ENCODE measurements around the gene SNX5. TPM values are rescaled to one million over a fixed set of nuclear protein-coding genes. Genes with fewer than 3 reads are reported as not detected.

SNX5 gene
- total RNA-seq, 1 donor, result 114 TPM

DNA sequence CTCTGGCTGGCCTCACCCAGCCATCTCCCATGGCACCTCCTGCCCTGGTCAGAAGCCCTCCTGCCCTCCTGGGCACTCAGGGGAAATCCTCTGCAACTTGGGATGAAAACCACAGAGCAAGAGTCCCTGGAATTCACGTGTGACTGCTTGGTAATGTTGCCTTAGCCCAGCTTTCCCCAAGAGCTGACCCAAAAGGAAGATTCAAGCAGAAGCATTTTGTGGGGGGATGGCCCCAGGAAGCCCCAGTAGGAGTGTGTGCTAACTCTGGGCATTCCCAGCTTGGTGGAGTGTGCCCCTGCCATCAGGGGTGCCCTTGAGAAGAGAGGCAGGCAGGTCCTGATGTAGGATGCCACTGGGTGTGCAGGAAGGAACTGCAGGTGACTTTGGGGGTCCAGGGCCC lies 35.5 kb downstream of the SNX5 start:
- no peak for DNase-seq (ENCODE audit: low read depth)
- no peak overlapping the region for H3K4me3 ChIP-seq (ENCODE audit: low read depth, low read length)
- TF ChIP-seq, protein P1, sequence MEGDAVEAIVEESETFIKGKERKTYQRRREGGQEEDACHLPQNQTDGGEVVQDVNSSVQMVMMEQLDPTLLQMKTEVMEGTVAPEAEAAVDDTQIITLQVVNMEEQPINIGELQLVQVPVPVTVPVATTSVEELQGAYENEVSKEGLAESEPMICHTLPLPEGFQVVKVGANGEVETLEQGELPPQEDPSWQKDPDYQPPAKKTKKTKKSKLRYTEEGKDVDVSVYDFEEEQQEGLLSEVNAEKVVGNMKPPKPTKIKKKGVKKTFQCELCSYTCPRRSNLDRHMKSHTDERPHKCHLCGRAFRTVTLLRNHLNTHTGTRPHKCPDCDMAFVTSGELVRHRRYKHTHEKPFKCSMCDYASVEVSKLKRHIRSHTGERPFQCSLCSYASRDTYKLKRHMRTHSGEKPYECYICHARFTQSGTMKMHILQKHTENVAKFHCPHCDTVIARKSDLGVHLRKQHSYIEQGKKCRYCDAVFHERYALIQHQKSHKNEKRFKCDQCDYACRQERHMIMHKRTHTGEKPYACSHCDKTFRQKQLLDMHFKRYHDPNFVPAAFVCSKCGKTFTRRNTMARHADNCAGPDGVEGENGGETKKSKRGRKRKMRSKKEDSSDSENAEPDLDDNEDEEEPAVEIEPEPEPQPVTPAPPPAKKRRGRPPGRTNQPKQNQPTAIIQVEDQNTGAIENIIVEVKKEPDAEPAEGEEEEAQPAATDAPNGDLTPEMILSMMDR (IDR thresholded peaks at IDR 0.05; ENCODE audit: insufficient read depth, low read depth, low read length), result no peak

GRCh38 chr20:17932396-17932795 lies 36.2 kb downstream of the SNX5 start:
- H3K4me3 ChIP-seq (ENCODE audit: low read depth, low read length), result no peak overlapping the region
- TF ChIP-seq, protein P1 (IDR thresholded peaks at IDR 0.05; ENCODE audit: insufficient read depth, low read depth, low read length), result no peak

DNA sequence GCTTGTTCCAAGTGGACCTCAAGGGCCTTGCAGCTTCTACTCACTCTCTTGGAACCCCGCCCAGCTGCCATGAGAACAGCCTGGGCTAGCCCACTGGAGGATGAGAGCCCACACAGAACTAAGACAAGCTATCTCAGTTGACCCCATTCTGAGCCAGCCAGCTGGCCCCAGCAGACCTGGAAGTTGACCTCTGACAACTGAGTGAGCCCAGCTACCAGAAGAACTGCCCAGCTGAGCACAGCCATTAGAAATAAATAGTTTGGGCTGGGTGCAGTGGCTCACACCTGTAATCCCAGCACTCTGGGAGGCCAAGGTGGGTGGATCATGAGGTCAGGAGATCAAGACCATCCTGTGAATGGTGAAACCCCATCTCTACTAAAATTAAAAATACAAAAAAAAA lies 37.1 kb downstream of the SNX5 start:
- DNase-seq (ENCODE audit: low read depth), result no peak
- TF ChIP-seq, protein P1 (IDR thresholded peaks at IDR 0.05; ENCODE audit: insufficient read depth, low read depth, low read length), result no peak

More at GRCh38 chr20:17932396-17932795, 36.2 kb downstream of the SNX5 start:
- DNase-seq (ENCODE audit: low read depth), result no peak

GRCh38 chr20:17928633-17929311 lies 39.8 kb downstream of the SNX5 start:
- TF ChIP-seq, protein P1 (IDR thresholded peaks at IDR 0.05; ENCODE audit: insufficient read depth, low read depth, low read length), result no peak
- H3K4me3 ChIP-seq (ENCODE audit: low read depth, low read length), result no peak overlapping the region
- DNase-seq (ENCODE audit: low read depth), result no peak

More for the DNA sequence above, 37.1 kb downstream of the SNX5 start:
- no peak overlapping the region for H3K4me3 ChIP-seq (ENCODE audit: low read depth, low read length)

DNA sequence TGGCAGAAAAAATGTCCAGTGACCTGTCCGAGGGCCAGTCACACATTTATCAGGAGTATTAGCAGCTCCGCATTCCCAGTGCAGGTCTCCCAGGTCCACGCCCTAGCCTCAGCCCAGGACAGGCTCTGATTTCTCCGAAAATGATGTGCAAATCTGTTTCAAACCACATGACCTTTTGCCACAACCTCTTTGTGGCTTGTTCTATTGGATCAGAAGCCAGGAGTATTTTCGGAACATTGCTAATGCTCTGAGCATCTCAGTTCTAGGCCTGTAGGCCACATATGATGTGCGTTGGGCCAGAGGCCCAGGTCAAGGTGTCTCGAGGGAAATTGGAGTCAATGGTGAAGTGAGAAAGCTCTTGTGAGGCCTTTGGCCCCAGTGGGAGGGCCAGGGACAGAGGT lies 40.4 kb downstream of the SNX5 start:
- DNase-seq (ENCODE audit: low read depth), result no peak
- H3K4me3 ChIP-seq (ENCODE audit: low read depth, low read length), result no peak overlapping the region
- TF ChIP-seq, protein P1 (IDR thresholded peaks at IDR 0.05; ENCODE audit: insufficient read depth, low read depth, low read length), result no peak

DNA sequence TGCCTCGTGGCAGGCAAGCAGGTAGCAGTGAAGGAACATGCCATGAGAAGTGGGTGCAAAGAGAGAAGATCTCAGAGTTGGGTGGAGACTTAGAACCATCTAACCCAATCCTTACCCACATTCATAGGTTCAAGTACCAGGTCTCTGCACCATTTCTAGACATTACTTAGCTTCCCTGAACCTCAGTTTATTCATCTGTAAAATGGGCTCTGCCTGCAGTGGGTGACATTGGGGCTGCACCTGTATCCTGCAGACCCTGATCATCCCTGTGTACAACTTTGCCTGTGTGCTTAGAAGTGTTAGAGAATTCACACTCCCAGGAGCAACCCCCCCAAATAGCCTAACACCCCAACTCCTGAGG lies 42.7 kb downstream of the SNX5 start:
- no peak for DNase-seq (ENCODE audit: low read depth)

More for the DNA sequence above, 42.7 kb downstream of the SNX5 start:
- H3K4me3 ChIP-seq (ENCODE audit: low read depth, low read length), result no peak overlapping the region
- TF ChIP-seq, protein P1 (IDR thresholded peaks at IDR 0.05; ENCODE audit: insufficient read depth, low read depth, low read length), result no peak

All from fibroblast of villous mesenchyme (primary cell).